Nephron (organoid): ENCODE measurements around the gene ZC3H10.

ENCODE experiments used
- H3K27ac Mint-ChIP-seq, 3 experiments: 2 replicates each; pipeline ENCODE4 v1.8.0; 2020; ENCODE audit warnings: mixed read lengths in 3 of 3, mild to moderate bottlenecking in 2 of 3, moderate library complexity in 1 of 3
- H3K27me3 Mint-ChIP-seq: 2 replicates; pipeline ENCODE4 v1.8.0; 2021; ENCODE audit warnings: low read depth, mild to moderate bottlenecking, moderate library complexity, mixed read lengths
- H3K36me3 Mint-ChIP-seq: 2 replicates; pipeline ENCODE4 v1.8.0; 2020; ENCODE audit warnings: low read depth, mixed read lengths
- H3K4me1 Mint-ChIP-seq: 2 replicates; pipeline ENCODE4 v1.8.0; 2020; ENCODE audit warnings: mixed read lengths
- H3K4me3 Mint-ChIP-seq, 3 experiments: 2 replicates each; pipeline ENCODE4 v1.8.0; 2020; ENCODE audit warnings: mild to moderate bottlenecking in 3 of 3, mixed read lengths in 3 of 3, moderate library complexity in 2 of 3
- H3K9me3 Mint-ChIP-seq: 2 replicates; pipeline ENCODE4 v1.8.0; 2020; ENCODE audit warnings: mixed read lengths
- CTCF ChIP-seq, 3 experiments: fragments of 200-600 bp; sonication (generic); IDR thresholded peaks; one replicate each; pipeline ENCODE4 v1.5.0; 2021; ENCODE audit warnings: antibody characterized with exemption in 3 of 3; ENCODE audit not compliant: unreplicated experiment in 3 of 3

ZC3H10 gene

GRCh38 chr12:56151672-56152131, 33.6 kb downstream of the ZC3H10 start:
- Mint-ChIP-seq H3K4me1 (peaks cover 57% of the 10 kb centered on the region), H3K27ac (peak overlapping the region; percentile 87 to 97 (median 93)), H3K36me3 (peaks cover 13% of the 10 kb centered on the region), H3K4me3 (peak overlapping the region; percentile 97 to 100 (median 99)), H3K9me3 (no peaks in the 10 kb centered on the region), H3K27me3 (no peaks in the 10 kb centered on the region)
- TF ChIP-seq CTCF (IDR thresholded peaks at IDR 0.05; ENCODE audit: unreplicated experiment in 3 of 3), result peak; percentile 32 to 33 (median 33)

GRCh38 chr12:56152132-56152755, 34.2 kb downstream of the ZC3H10 start, which contains the start of gene MYL6B:
MYL6B (plus strand) TSS chr12:56152587; CDS start chr12:56153919, 1,332 bp downstream.
- no peaks in the 10 kb centered on the region for H3K9me3 Mint-ChIP-seq
- H3K27me3 Mint-ChIP-seq, result no peaks in the 10 kb centered on the region
- H3K4me3 Mint-ChIP-seq, result peak within 1 kb of the TSS; percentile 97 to 100 (median 99)
- peaks cover 13% of the 10 kb centered on the region for H3K36me3 Mint-ChIP-seq
- peaks cover 55% of the 10 kb centered on the region for H3K4me1 Mint-ChIP-seq
- no peak for TF ChIP-seq CTCF (IDR thresholded peaks at IDR 0.05; ENCODE audit: unreplicated experiment in 3 of 3)
- peak within 1 kb of the TSS; percentile 87 to 97 (median 93) for H3K27ac Mint-ChIP-seq

GRCh38 chr12:56152756-56153677, 35.0 kb downstream of the ZC3H10 start:
- Mint-ChIP-seq H3K4me3 (peak overlapping the region; percentile 97 to 100 (median 99)), H3K9me3 (no peaks in the 10 kb centered on the region), H3K36me3 (peaks cover 13% of the 10 kb centered on the region), H3K27ac (peak overlapping the region; percentile 87 to 97 (median 93)), H3K27me3 (no peaks in the 10 kb centered on the region), H3K4me1 (peaks cover 59% of the 10 kb centered on the region)
- no peak for TF ChIP-seq CTCF (IDR thresholded peaks at IDR 0.05; ENCODE audit: unreplicated experiment in 3 of 3)

- H3K4me3 Mint-ChIP-seq, result peak overlapping the region; percentile 97 to 100 (median 99)
- peaks cover 13% of the 10 kb centered on the region for H3K36me3 Mint-ChIP-seq
- H3K4me1 Mint-ChIP-seq, result peaks cover 59% of the 10 kb centered on the region
- no peaks in the 10 kb centered on the region for H3K27me3 Mint-ChIP-seq
- peak overlapping the region; percentile 87 to 97 (median 93) for H3K27ac Mint-ChIP-seq
- no peaks in the 10 kb centered on the region for H3K9me3 Mint-ChIP-seq
- TF ChIP-seq CTCF (IDR thresholded peaks at IDR 0.05; ENCODE audit: unreplicated experiment in 3 of 3), result no peak
These were observed 35.6 kb downstream of the ZC3H10 start for GRCh38 chr12:56153678-56154065.

GRCh38 chr12:56154246-56154771, 36.2 kb downstream of the ZC3H10 start:
- Mint-ChIP-seq H3K27ac (peak overlapping the region; percentile 87 to 97 (median 93)), H3K4me1 (peaks cover 64% of the 10 kb centered on the region), H3K4me3 (peak overlapping the region; percentile 97 to 100 (median 99)), H3K9me3 (no peaks in the 10 kb centered on the region), H3K27me3 (no peaks in the 10 kb centered on the region), H3K36me3 (peaks cover 17% of the 10 kb centered on the region)
- TF ChIP-seq CTCF (IDR thresholded peaks at IDR 0.05; ENCODE audit: unreplicated experiment in 3 of 3), result no peak
